ENCODE data around the gene MAVS. TPM values are rescaled to one million over a fixed set of nuclear protein-coding genes. Genes with fewer than 3 reads are reported as not detected.
A peak's percentile ranks its signal among the peaks of the same experiment; 100 is the strongest.

MAVS gene
- 23.9 and 27.0 TPM in 2 replicates for total RNA-seq (2014; rRNA removed; shearing (Covaris generic))
- 31.1 and 38.2 TPM in 2 replicates for polyA plus RNA-seq (2015; cell fraction: cytosol; rRNA removed)
- polyA plus RNA-seq (2015; cell fraction: nucleus; rRNA removed) = 40.3 and 41.9 TPM in 2 replicates

DNA sequence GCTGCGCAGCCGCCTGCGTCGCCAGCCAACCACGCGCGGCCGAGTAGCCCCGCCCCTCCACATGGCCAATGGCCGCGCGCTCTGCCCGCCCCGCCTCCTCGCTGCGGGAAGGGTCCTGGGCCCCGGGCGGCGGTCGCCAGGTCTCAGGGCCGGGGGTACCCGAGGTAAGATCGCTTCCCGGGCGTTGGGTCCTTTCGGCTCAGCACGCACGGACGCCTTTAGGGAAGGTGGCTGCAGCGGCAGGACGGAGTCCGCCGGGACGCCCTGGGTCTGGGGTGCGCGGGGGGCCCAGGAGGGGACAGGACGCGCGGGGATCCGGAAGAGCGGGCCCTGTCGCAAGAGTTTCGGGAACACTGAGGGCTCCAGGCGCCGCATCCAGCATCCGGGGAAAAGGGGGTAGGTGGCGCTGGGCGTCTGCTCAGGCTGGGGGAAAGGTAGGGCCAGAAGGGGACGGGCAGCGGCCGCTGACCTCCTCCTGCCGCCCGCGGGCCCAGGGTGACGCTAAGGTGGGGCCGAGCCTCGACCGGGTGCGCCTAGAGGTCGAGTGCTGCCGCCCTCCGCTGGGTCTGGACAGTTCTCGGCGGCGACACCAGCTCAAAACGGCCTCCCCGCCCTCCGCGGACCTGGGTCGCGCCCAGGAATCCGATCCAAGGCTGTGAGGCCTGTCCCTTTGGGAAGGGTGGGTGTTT, at the start of gene MAVS:
Gene MAVS (plus strand): TSS at position 95 of the 689 bp plus-strand sequence. CDS start 7,791 bp downstream, outside the sequence.
- peak; percentile 80 for DNase-seq (ENCODE audit: low read depth, low spot score)
- in situ Hi-C loops (cut with HindIII; ENCODE audit: low pct_unique_long_range_greater_than_20kb, low sequenced_read_pairs) = no loop called here

- no peak for DNase-seq (ENCODE audit: low read depth, low spot score)
- in situ Hi-C loops (cut with HindIII; ENCODE audit: low pct_unique_long_range_greater_than_20kb, low sequenced_read_pairs) = no loop called here
Observed at GRCh38 chr20:3797226-3797545, 49.4 kb upstream of the MAVS start.

- DNase-seq (ENCODE audit: low read depth, low spot score) = no peak
Observed at GRCh38 chr20:3797592-3798372, 48.9 kb upstream of the MAVS start.

DNA sequence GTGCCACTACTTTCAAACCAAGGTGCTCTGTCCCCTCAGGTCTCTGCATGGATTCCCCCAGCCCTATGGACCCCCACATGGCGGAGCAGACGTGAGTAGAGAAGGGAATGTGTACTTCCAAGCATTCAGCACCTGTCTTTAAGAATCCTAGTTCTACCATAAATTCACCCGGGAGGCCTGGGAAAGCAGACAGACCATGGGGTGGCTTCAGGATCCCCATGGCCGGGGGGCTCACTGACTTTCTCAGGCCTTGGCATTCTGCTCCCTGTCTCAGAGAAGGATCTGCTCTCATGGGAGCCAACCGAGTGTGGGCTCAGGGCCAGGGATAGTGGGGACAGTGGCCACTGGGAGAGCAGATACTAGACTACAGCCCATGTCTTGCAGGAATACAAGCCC, 48.3 kb upstream of the MAVS start:
- no peak for DNase-seq (ENCODE audit: low read depth, low spot score)
- in situ Hi-C loops (cut with HindIII; ENCODE audit: low pct_unique_long_range_greater_than_20kb, low sequenced_read_pairs) = no loop called here

More at GRCh38 chr20:3797592-3798372, 48.9 kb upstream of the MAVS start:
- in situ Hi-C loops (cut with HindIII; ENCODE audit: low pct_unique_long_range_greater_than_20kb, low sequenced_read_pairs) = no loop called here

GRCh38 chr20:3798908-3799248, 47.8 kb upstream of the MAVS start:
- in situ Hi-C loops (cut with HindIII; ENCODE audit: low pct_unique_long_range_greater_than_20kb, low sequenced_read_pairs) = no loop called here
- DNase-seq (ENCODE audit: low read depth, low spot score) = no peak

GRCh38 chr20:3800256-3800877, 46.3 kb upstream of the MAVS start:
- no peak for DNase-seq (ENCODE audit: low read depth, low spot score)
- in situ Hi-C loops (cut with HindIII; ENCODE audit: low pct_unique_long_range_greater_than_20kb, low sequenced_read_pairs) = no loop called here

GRCh38 chr20:3800878-3801260, 45.8 kb upstream of the MAVS start:
- in situ Hi-C loops (cut with HindIII; ENCODE audit: low pct_unique_long_range_greater_than_20kb, low sequenced_read_pairs) = no loop called here
- DNase-seq (ENCODE audit: low read depth, low spot score) = no peak

DNA sequence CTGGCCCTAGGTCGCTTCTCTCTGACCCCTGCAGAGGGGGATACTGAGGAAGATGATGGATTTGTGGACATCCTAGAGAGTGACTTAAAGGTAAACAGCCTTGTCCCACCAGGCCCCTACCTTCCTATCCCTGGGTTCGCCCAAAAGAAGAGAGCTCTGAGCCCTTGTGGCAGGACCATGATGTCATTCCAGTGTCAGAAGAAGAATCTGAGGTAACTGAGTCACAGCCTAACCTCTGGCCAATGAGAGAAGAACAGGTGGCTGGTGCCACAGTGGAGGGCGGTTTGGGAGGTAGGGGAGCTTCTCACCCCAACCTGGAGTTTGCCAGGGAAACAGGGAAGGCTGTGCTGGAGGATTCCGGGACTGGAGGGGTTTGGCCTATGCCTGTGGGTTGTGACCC, 45.3 kb upstream of the MAVS start:
- in situ Hi-C loops (cut with HindIII; ENCODE audit: low pct_unique_long_range_greater_than_20kb, low sequenced_read_pairs) = no loop called here
- DNase-seq (ENCODE audit: low read depth, low spot score) = no peak

- DNase-seq (ENCODE audit: low read depth, low spot score) = no peak
- in situ Hi-C loops (cut with HindIII; ENCODE audit: low pct_unique_long_range_greater_than_20kb, low sequenced_read_pairs) = no loop called here
Observed at GRCh38 chr20:3801846-3802245, 44.8 kb upstream of the MAVS start.

DNA sequence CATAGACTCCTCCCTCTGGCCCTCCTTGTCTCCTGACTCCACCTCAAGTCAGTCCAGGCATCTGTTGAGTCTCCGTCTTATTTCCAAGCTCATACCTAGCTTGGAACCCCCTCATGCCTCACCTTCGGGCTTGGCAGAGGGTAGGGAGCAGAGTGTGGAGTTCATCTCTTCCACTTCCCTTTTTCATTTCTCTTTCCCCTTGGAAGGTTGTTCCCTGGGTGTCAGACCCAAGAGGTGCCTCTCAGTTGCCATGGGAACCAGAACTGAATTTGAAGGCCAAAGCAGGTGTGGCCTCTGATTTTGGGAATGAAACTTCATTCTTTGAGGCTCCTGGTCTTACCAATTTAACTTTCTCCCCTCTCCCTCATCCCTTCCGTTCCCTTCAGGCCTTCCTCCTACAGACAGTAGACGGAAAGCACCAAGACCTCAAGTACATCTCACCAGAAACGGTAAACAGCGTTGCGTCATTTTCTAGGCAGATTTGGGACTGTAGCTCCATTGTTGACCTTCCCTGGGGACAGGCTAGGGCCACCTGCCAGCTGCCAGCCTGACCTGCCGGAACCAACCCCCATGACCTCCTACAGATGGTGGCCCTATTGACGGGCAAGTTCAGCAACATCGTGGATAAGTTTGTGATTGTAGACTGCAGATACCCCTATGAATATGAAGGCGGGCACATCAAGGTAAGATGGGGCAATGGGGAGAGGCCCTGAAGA, 44.0 kb upstream of the MAVS start:
- in situ Hi-C loops (cut with HindIII; ENCODE audit: low pct_unique_long_range_greater_than_20kb, low sequenced_read_pairs) = no loop called here
- DNase-seq (ENCODE audit: low read depth, low spot score) = no peak

GRCh38 chr20:3803289-3803688, 43.3 kb upstream of the MAVS start:
- in situ Hi-C loops (cut with HindIII; ENCODE audit: low pct_unique_long_range_greater_than_20kb, low sequenced_read_pairs) = no loop called here
- no peak for DNase-seq (ENCODE audit: low read depth, low spot score)

- in situ Hi-C loops (cut with HindIII; ENCODE audit: low pct_unique_long_range_greater_than_20kb, low sequenced_read_pairs) = no loop called here
Observed at GRCh38 chr20:3803854-3804253, 42.8 kb upstream of the MAVS start.

GRCh38 chr20:3804254-3804751, 42.3 kb upstream of the MAVS start:
- in situ Hi-C loops (cut with HindIII; ENCODE audit: low pct_unique_long_range_greater_than_20kb, low sequenced_read_pairs) = no loop called here
- no peak for DNase-seq (ENCODE audit: low read depth, low spot score)

More at GRCh38 chr20:3803854-3804253, 42.8 kb upstream of the MAVS start:
- DNase-seq (ENCODE audit: low read depth, low spot score) = no peak

- no peak for DNase-seq (ENCODE audit: low read depth, low spot score)
- in situ Hi-C loops (cut with HindIII; ENCODE audit: low pct_unique_long_range_greater_than_20kb, low sequenced_read_pairs) = no loop called here
Observed at GRCh38 chr20:3804781-3805180, 41.9 kb upstream of the MAVS start.

GRCh38 chr20:3808544-3808943, 38.1 kb upstream of the MAVS start:
- in situ Hi-C loops (cut with HindIII; ENCODE audit: low pct_unique_long_range_greater_than_20kb, low sequenced_read_pairs) = no loop called here
- DNase-seq (ENCODE audit: low read depth, low spot score) = no peak

DNA sequence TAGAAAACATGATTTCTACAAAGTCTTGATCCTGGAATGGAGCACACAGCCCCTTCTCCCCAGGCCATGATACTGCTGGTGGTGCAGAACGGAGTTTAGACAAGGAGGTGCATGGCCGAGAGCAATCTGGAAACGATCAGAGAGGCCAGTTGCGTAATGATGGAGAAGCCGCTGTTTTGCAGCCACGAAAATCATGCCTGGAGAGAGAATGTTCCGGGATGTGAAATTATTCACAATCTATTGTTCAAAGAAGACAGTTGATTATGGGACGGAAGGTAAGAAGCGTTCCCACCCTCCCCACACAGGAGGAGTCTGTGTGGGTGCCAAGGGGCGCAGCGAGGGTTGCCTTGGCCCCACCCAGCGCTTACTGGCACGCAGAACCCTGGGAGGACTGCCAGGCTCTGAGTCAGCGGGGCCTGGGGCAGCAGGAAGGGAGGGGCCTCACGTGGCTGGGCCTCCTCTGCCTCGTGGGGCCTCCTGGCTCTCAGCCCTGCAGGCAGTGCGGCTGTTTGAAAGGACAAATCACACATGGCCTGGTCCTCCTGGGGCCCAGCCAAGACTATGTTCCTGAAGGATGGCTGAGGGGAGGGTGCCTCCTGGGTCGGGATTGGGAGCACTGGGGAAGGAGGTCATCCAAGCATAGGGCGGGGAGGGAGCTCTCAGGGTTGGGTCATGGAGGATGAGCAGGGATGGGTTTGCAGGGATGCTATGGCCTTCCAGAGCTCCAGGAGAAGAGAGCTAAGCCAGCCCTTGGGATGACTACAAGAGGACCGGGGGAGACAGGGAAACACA, 35.0 kb upstream of the MAVS start:
- DNase-seq (ENCODE audit: low read depth, low spot score) = peak; percentile 98
- in situ Hi-C loops (cut with HindIII; ENCODE audit: low pct_unique_long_range_greater_than_20kb, low sequenced_read_pairs) = no loop called here

- in situ Hi-C loops (cut with HindIII; ENCODE audit: low pct_unique_long_range_greater_than_20kb, low sequenced_read_pairs) = no loop called here
- no peak for DNase-seq (ENCODE audit: low read depth, low spot score)
Observed at GRCh38 chr20:3812259-3812681, 34.4 kb upstream of the MAVS start.
